NCI-H2029 treated with DMSO at 0.1 percent for 48 hours (cell line): ENCODE measurements around the gene LBX1.

Experiments used
- DNase-seq: peaks from one replicate; lab custom pipeline; 2025; lab: John Stamatoyannopoulos, UW

Gene LBX1

DNA sequence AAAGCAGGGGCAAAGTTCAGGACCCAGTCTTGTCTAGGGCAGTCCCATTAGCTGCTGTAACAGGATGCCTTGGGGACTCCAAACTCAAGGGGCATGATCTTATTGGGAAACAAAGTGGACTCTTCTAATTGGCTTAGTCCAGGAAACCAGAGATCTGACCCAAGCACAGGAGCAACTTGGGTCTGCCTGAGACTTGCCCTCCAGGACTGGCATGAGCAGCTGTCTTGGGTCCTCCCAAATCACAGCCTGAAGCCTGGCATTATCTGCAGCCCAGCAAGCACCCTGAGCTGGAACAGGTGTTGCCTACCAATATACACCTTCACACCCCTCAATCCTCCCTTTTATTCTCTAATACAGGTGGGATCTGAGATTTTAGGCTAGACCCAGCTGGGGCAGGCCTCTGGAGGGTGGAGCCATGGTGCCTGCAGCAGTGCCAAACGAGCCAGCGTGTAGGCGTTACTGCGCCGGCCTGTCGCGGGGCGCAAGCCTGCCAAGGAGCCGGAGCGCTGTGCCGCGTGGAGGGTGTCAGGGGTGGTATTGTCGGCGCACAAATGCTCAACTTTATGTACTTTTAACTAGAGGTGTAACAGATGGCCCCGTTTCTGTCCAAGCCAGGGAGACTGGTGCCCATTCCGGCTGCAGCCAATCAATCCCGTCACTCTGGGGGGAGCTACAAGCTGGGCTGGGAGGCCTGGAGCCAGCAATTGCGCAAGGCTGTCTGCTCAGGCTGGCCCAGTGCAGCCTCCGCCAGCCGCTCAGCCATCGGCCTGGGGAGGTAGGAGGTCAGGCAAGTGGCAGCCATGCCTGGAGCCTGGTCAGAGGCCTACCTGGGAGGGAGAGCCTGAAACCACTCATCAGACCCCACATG is 12.8 kb upstream of the LBX1 start:
- no peak for DNase-seq

DNA sequence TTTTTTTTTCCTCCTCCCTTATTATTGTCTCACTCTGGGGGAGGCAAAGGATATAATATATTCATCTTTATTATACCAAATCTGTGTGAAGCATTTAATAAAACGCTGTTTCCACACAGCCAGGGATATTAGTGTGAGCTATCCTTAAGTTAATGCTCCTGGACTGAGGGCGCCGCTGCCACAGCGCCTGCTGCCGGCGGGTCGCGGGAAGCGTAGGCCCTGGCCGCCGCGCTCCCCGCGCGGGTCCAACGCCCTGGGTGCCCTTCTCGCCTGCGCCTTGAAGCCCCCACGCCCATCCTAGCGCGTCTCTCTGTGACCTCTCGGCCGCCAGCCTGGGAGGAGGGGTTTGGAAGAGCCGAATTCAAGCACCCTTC is 9.5 kb upstream of the LBX1 start:
- no peak for DNase-seq

DNA sequence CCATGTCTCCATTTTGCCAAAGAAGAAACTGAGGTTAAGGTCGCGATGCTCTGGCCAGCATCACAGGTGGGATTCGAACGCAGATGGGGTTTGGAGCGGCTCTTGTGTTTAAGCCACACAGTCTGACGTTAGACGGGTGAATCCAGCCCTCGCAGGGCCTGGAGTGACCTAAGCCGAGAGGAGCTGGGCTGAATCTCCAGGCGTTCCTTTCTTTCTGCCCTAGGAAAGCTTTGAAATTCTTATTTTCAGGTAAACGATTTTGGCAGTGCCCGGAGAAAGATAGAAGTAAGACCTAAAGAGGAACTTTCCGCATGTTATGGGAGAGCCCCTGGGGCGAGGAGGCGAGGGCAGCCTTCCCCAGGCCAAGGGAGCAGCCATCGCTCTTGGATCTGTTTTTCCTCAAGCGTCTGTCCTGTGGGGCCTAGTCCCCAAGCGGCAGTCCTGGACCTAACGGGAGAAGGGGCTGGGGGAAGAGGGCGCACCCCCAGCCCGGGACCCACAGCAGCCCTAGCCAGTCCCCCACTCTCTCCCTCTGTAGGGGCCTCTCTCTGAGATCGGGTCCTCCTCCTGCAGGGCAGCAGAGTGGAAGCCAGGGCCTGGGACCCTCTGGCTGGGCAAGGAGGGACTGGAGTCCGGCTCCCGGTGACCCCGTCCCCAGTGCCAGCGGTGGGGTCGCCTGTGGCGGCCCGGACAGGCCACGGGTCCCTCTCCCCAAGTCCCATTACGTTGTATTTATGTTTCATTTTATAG is 8.9 kb upstream of the LBX1 start:
- no peak for DNase-seq

- no peak for DNase-seq
These were observed 8.1 kb upstream of the LBX1 start for GRCh38 chr10:101237081-101237981.

DNA sequence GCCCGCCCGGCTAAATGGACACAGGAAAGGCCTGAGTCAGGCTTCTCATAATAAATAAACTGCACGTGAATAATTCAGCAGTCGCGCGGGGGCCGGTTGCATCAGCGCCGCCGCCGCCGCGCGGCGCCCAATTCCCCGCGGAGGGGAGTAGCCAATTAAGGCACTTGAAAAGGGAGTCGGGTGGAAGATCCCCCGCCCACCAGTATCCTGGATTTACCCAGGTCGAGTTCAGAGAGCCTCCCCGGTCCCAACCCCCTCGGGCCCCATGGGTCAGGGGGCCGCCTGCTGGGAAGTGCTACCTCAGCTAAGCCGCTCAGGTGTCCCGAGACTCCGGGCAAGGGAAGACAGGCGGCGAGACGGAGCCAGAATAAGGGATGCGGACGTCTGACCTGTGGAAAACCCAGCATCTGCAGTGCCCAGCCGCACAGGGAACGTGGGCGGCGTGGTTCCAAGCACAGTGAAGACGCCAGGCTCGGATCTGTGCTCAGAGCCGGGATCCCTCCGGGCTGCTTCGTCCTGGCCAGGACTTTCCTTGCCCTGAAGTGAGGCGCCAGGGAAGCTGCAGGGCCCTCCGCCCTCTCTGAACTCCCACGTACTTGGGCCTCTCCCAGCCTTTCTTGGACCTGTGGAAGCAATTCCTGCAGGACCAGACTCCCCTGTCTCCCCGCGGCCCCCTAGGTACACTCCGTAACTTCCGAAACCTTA is 7.3 kb upstream of the LBX1 start:
- DNase-seq = no peak

DNA sequence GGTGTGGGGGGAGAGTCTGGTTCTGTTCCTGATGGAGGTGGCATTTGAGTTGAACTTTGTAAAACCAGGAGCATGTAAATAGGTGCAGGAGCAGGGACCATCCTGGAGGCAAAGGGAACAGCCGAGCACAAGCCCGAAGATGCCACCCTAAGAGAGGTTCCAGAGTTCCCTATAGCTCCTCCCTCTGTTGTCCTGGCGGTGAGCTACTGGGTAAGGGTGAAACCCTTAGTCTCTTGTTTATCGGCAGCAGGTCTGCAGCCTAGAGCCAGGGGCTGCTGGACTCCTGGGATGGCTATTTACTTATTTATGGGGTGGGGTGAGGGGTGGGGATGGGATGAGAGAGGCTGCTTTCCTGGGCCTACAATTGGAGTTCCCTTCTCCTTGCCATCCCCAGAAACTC is 6.5 kb upstream of the LBX1 start:
- no peak for DNase-seq

- DNase-seq = no peak
These were observed 5.1 kb upstream of the LBX1 start for GRCh38 chr10:101234333-101234732.

DNA sequence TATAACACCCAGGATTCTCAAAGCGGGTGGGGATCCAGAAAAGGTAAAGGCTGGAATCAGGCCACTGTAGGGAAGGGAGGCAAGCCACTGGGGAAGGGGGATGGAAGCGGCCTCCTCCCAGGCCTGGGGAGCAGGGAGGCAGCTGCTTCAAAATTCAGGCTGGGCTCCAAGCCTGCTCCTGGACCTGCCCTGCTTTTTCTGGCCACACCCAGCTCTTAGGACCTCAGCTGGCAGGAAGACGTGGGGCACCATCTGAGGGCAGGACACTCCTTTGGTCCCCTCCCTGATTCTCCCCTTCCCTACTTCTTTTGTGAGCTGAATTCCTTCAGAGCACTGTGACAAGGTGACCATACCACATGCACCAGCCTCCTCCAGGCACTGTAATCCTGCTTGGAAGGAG is 4.6 kb upstream of the LBX1 start:
- no peak for DNase-seq

DNA sequence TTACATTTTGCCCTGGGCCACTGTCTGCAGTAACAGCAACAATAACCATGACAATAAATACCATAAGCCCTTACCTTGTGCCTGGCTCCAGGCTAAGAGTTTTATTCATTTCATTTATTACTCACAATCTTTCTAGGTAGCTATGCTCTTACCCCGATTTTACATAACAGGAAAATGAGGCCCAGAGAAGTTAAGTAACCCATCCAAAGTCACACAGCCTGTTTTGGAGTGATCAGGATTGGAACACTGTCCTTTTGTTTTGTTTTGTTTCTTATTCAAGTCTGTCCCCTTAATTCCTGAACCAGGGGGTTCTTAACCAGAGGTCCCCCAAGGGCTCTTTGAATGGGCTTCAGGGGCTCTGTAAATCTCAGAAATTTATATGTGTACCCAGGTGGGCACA is 4.2 kb upstream of the LBX1 start:
- DNase-seq = no peak

GRCh38 chr10:101231912-101232689 is 2.8 kb upstream of the LBX1 start:
- no peak for DNase-seq

GRCh38 chr10:101231092-101231491 is 1.8 kb upstream of the LBX1 start:
- no peak for DNase-seq

GRCh38 chr10:101230183-101230917 is 1.1 kb upstream of the LBX1 start:
- no peak for DNase-seq

GRCh38 chr10:101228966-101229265 is 347 bp downstream of the LBX1 start:
- no peak for DNase-seq

DNA sequence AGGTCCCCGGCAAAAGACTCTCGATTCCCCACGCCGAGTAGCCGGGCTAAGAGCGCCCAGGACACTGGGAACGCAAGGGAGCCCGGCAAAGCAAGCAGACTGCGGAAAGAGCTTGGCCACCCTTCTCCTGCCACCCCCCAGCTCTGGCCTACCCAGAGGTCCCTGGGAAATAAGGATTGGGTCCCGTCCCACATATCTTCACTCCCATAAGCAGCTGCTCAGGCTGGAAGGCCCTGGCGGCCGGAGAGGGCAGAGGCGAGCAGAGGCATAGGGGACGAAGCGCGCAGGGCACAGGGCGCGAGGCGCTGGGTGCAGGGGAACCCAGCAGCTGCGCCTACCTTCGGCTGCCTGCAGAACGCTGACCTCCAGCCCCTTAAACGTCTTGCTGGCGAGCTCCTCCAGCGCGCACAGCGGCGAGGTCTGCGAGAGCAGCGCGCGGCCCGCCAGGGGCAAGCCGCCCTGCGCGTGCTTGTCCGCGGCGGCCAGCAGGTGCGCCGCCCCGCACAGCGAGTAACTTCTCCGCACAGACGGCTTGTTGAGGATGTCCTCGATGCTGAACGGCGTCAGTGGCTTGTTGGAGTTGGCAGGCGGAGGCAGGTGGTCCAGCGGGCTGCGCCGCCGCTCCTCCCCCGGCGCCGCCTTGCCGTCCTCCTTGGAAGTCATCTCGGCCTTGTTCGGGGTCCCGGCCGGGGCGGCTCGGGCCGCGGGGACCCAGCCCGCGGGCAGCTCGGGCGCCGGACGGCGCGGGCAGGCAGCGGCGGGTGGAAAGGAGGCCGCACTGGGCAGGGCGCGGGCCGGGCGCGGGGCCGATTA is 904 bp downstream of the LBX1 start:
- no peak for DNase-seq

GRCh38 chr10:101227429-101228152 is 1.7 kb downstream of the LBX1 start:
- no peak for DNase-seq

GRCh38 chr10:101226491-101227428 is 2.5 kb downstream of the LBX1 start:
- DNase-seq = no peak

DNA sequence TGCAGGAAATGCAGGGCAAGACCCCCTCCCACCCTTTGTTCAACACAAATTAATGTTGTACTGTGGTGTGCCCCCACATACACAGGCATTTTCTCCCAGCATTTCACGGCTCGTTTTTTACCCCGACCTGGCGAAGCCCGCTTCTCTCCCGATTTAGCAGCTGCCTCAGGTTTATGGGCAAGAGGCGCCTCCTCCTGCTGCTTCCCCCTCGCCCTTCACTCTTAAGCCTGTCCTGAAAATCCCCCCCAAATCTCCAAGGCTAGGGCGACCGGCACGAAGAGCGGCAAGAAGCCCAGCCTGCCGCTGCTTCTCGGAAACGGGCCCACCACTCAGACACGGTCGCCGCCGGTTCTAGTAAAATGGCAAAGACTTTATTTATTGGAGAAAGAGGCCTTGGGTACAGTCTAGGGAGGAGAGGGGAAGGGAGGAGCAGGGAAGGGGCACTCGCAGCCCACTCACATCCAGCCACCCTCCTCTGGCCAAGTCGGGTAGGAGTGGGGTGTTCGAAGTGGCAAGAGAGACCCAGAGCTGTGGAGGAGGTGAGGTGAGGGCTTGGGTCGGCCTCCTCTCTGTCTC is 3.3 kb downstream of the LBX1 start:
- no peak for DNase-seq
